A549 (cell line): ENCODE data around the gene CYB5RL. TPM values are rescaled to one million over a fixed set of nuclear protein-coding genes. Genes with fewer than 3 reads are reported as not detected.

Experiments used
- ATAC-seq, 2 experiments: fragments of 200-7000 bp in 1 of 2; fragments of >200 bp in 1 of 2; cut with Nextera tagmentation in 1 of 2; cut with Tn5 transposase in 1 of 2; 3 replicates each; pipeline versions ENCODE4 v1.8.0 to v1.9.1; 2018 to 2020; ENCODE audit warnings: mild to moderate bottlenecking in 1 of 2, moderate library complexity in 1 of 2
- CTCF ChIA-PET: fragments of 300-600 bp; sonication (Branson Sonifier 250); formaldehyde crosslinking; extraction: SDS; loops from one replicate; lab custom pipeline; 2021; ENCODE audit warnings: antibody characterized with exemption, inconsistent platforms; lab: Yijun Ruan, JAX
- POLR2A ChIA-PET: fragments of 350-600 bp; formaldehyde crosslinking; extraction: SDS; loops from one replicate; lab custom pipeline; 2021; ENCODE audit warnings: antibody characterized with exemption, inconsistent platforms; lab: Yijun Ruan, JAX
- DNase-seq, 2 experiments: peaks; one replicate each; pipeline versions ENCODE4 v3.0.0 to v3.0.0-alpha.2; 2011 to 2016; ENCODE audit warnings: low read depth in 1 of 2, low spot score in 1 of 2
- FAIRE-seq: peaks from 2 replicates; lab custom pipeline; 2011; peaks lifted over from hg19 to GRCh38; lab: Jason Lieb, UNC
- H3K27ac ChIP-seq, 2 experiments: fragments of >200 bp; sonication (Bioruptor Twin); formaldehyde crosslinking; 3 replicates each; pipeline ENCODE4 v1.5.1; 2016 to 2017
- H3K4me1 ChIP-seq: fragments of >200 bp; sonication (Bioruptor Twin); formaldehyde crosslinking; 3 replicates; pipeline ENCODE4 v1.6.1; 2016
- H3K4me2 ChIP-seq: fragments of >200 bp; sonication (Bioruptor Twin); formaldehyde crosslinking; 3 replicates; pipeline ENCODE4 v1.6.1; 2016
- H3K4me3 ChIP-seq: fragments of >200 bp; sonication (Bioruptor Twin); formaldehyde crosslinking; 3 replicates; pipeline ENCODE4 v1.5.1; 2016
- H3K9me3 ChIP-seq: fragments of >200 bp; sonication (Bioruptor Twin); formaldehyde crosslinking; 3 replicates; pipeline ENCODE4 v1.6.1; 2016
- BHLHE40 ChIP-seq: IDR thresholded peaks from 2 replicates; pipeline ENCODE4 v1.6.1; 2012; ENCODE audit warnings: low read depth, low read length, inconsistent platforms
- CEBPB ChIP-seq, 2 experiments: fragments of >200 bp in 1 of 2; sonication (Bioruptor Twin) in 1 of 2; formaldehyde crosslinking in 1 of 2; IDR thresholded peaks; 2 replicates each; pipeline ENCODE4 v1.6.1; 2012 to 2016
- E2F6 ChIP-seq: IDR thresholded peaks from 2 replicates; pipeline ENCODE4 v1.6.1; 2012; ENCODE audit warnings: low read depth, borderline replicate concordance
- ELK1 ChIP-seq: fragments of 150-350 bp; IDR thresholded peaks from 2 replicates; pipeline ENCODE4 v1.6.1; 2014; ENCODE audit warnings: low read depth, mild to moderate bottlenecking, low read length
- FOSL2 ChIP-seq, 2 experiments: fragments of 450-650 bp in 1 of 2; fragments of >200 bp in 1 of 2; sonication (Bioruptor Twin) in 1 of 2; formaldehyde crosslinking; IDR thresholded peaks; 2 replicates each; pipeline versions ENCODE4 v1.5.0 to v1.6.1; 2016 to 2020; ENCODE audit warnings: mild to moderate bottlenecking in 1 of 2, moderate library complexity in 1 of 2
- HDAC2 ChIP-seq: fragments of 200-600 bp; sonication (generic); IDR thresholded peaks from 2 replicates; pipeline ENCODE4 v1.6.1; 2016
- HES2 ChIP-seq: fragments of >200 bp; sonication (Bioruptor Twin); formaldehyde crosslinking; IDR thresholded peaks from 2 replicates; pipeline ENCODE4 v1.6.1; 2016
- HOXB13 ChIP-seq: fragments of 250-450 bp; sonication (Bioruptor Pico); IDR thresholded peaks from 2 replicates; pipeline ENCODE4 v1.5.0; 2020; ENCODE audit warnings: low read depth, mild to moderate bottlenecking, moderate library complexity
- HOXB5 ChIP-seq: fragments of 250-450 bp; sonication (Bioruptor Pico); IDR thresholded peaks from 2 replicates; pipeline ENCODE4 v1.5.0; 2020; ENCODE audit warnings: mild to moderate bottlenecking, moderate library complexity
- JUN ChIP-seq, 2 experiments: fragments of >200 bp; sonication (Bioruptor Twin); formaldehyde crosslinking; IDR thresholded peaks; 2 replicates in 1 of 2; 3 replicates in 1 of 2; pipeline ENCODE4 v1.6.1; 2016 to 2017
- KDM5A ChIP-seq: fragments of 200-600 bp; sonication (generic); IDR thresholded peaks from 2 replicates; pipeline ENCODE4 v1.6.1; 2016; ENCODE audit warnings: antibody characterized with exemption, mild to moderate bottlenecking
- MAX ChIP-seq: IDR thresholded peaks from 2 replicates; pipeline ENCODE4 v1.6.1; 2012
- NFE2L2 ChIP-seq: fragments of 150-350 bp; conservative IDR thresholded peaks from 2 replicates; pipeline ENCODE4 v1.6.1; 2014; ENCODE audit warnings: low read length
- NR3C1 ChIP-seq: fragments of >200 bp; sonication (Bioruptor Twin); formaldehyde crosslinking; IDR thresholded peaks from 3 replicates; pipeline ENCODE4 v1.6.1; 2017
- PBX3 ChIP-seq: IDR thresholded peaks from 2 replicates; pipeline ENCODE4 v1.6.1; 2012
- PHF8 ChIP-seq: fragments of 200-600 bp; sonication (generic); IDR thresholded peaks from 2 replicates; pipeline ENCODE4 v1.6.1; 2016; ENCODE audit warnings: low read depth, mild to moderate bottlenecking, antibody characterized with exemption, moderate library complexity, borderline replicate concordance
- POLR2A ChIP-seq: IDR thresholded peaks from 2 replicates; pipeline ENCODE4 v1.6.1; 2012; ENCODE audit warnings: mild to moderate bottlenecking, low read length
- POLR2AphosphoS2 ChIP-seq: conservative IDR thresholded peaks from 2 replicates; pipeline ENCODE4 v1.6.1; 2012; ENCODE audit warnings: low read length, improper control_type of control experiment, inconsistent platforms
- RAD21 ChIP-seq, 2 experiments: fragments of >200 bp in 1 of 2; sonication (Bioruptor Twin) in 1 of 2; formaldehyde crosslinking in 1 of 2; IDR thresholded peaks in 1 of 2; conservative IDR thresholded peaks in 1 of 2; 2 replicates in 1 of 2; 3 replicates in 1 of 2; pipeline ENCODE4 v1.6.1; 2012 to 2018; ENCODE audit warnings: inconsistent platforms in 1 of 2
- TFCP2L1 ChIP-seq: fragments of 250-450 bp; sonication (Bioruptor Pico); IDR thresholded peaks from 2 replicates; pipeline ENCODE4 v1.5.0; 2021; ENCODE audit warnings: mild to moderate bottlenecking
- ZFP36 ChIP-seq: fragments of 450-650 bp; IDR thresholded peaks from 2 replicates; pipeline ENCODE4 v1.6.1; 2014; ENCODE audit warnings: borderline replicate concordance; ENCODE audit not compliant: partially characterized antibody
- WGBS: methylation state at CpG from one replicate; pipeline ENCODE4 v1.1.6; 2017; ENCODE audit errors: missing lambda C conversion rate; 5-methylcytosine and 5-hydroxymethylcytosine counted together
- polyA minus RNA-seq: library from RNA; depleted of rRNA, polyadenylated mRNA; stranded (reverse); fragments of >200 nt; gene quantifications from 2 replicates; pipeline ENCODE4 v1.2.3, GENCODE V29; 2011; rRNA and poly(A)+ RNA removed
- polyA plus RNA-seq, 4 experiments: library from polyadenylated mRNA; depleted of rRNA in 3 of 4; stranded (reverse); fragments of >200 nt; fragmentation: RNase III in 1 of 4; extraction: RNeasy Plus Mini Kit Qiagen cat#74134 plus additional on column Dnase treatment in 1 of 4; gene quantifications; 2 replicates in 3 of 4; 3 replicates in 1 of 4; pipeline ENCODE4 v1.2.3, GENCODE V29; 2011 to 2017
- TF ChIP-seq, protein P1 (sequence below): fragments of 200-600 bp; sonication (generic); IDR thresholded peaks from 2 replicates; pipeline ENCODE4 v1.6.1; 2016; ENCODE audit warnings: antibody characterized with exemption, mild to moderate bottlenecking, moderate library complexity
- TF ChIP-seq, protein P2 (sequence below): fragments of >200 bp; sonication (Bioruptor Twin); formaldehyde crosslinking; IDR thresholded peaks from 3 replicates; pipeline ENCODE4 v1.6.1; 2016
- TF ChIP-seq, protein P3 (sequence below): fragments of 450-650 bp; IDR thresholded peaks from 2 replicates; pipeline ENCODE4 v1.6.1; 2014; ENCODE audit warnings: antibody characterized with exemption

CYB5RL gene, protein sequence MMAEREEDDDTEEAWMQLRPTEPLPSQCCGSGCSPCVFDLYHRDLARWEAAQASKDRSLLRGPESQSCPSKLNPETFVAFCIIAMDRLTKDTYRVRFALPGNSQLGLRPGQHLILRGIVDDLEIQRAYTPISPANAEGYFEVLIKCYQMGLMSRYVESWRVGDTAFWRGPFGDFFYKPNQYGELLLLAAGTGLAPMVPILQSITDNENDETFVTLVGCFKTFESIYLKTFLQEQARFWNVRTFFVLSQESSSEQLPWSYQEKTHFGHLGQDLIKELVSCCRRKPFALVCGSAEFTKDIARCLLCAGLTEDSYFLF
- 3.6 and 5.0 TPM in 2 replicates for polyA plus RNA-seq (2011; rRNA removed)
- 4.2 and 4.6 TPM in 2 replicates for polyA plus RNA-seq (2012; cell fraction: cytosol; rRNA removed)
- 7.7 and 8.4 TPM in 2 replicates for polyA plus RNA-seq (2012; cell fraction: nucleus; rRNA removed)
- 3.4 to 4.2 TPM (median 4.0 TPM) in 3 replicates for polyA plus RNA-seq (2017; fragmentation: RNase III; extraction: RNeasy Plus Mini Kit Qiagen cat#74134 plus additional on column Dnase treatment)
- 5.0 and 6.0 TPM in 2 replicates for polyA minus RNA-seq

- no peak for FAIRE-seq
Observed at GRCh38 chr1:54199765-54200518, at the start of gene CYB5RL, which contains the start of gene MRPL37. CYB5RL (minus strand) TSS chr1:54200030; CDS start chr1:54195616, 4,414 bp downstream. MRPL37 (plus strand) TSS chr1:54200167; CDS start chr1:54200244, 77 bp downstream.

GRCh38 chr1:54248966-54249365 is 49.1 kb upstream of the CYB5RL start:
- FAIRE-seq (no peak), ATAC-seq (no peak), DNase-seq (no peak)
- peaks cover 7% of the 10 kb centered on the region; the same call in 2 of the 3 replicates for H3K4me1 ChIP-seq
- H3K4me3 ChIP-seq: no peak overlapping the region
- no peaks in the 10 kb centered on the region for H3K9me3 ChIP-seq
- ChIA-PET POLR2A (no interaction called here), CTCF (interaction anchor here (1.7 kb wide), 1 partner anchor 22 kb away, joined by 4 read pairs; no protein-coding TSS in a partner anchor)
- no peak overlapping the region for H3K4me2 ChIP-seq
- WGBS: 92% methylated on average over 2 of the region's 4 CpGs
- no peak overlapping the region for H3K27ac ChIP-seq
- no peak for TF ChIP-seq HOXB5 (CRISPR knock-in tag)
- TF ChIP-seq E2F6: no peak
- TF ChIP-seq, protein P1, sequence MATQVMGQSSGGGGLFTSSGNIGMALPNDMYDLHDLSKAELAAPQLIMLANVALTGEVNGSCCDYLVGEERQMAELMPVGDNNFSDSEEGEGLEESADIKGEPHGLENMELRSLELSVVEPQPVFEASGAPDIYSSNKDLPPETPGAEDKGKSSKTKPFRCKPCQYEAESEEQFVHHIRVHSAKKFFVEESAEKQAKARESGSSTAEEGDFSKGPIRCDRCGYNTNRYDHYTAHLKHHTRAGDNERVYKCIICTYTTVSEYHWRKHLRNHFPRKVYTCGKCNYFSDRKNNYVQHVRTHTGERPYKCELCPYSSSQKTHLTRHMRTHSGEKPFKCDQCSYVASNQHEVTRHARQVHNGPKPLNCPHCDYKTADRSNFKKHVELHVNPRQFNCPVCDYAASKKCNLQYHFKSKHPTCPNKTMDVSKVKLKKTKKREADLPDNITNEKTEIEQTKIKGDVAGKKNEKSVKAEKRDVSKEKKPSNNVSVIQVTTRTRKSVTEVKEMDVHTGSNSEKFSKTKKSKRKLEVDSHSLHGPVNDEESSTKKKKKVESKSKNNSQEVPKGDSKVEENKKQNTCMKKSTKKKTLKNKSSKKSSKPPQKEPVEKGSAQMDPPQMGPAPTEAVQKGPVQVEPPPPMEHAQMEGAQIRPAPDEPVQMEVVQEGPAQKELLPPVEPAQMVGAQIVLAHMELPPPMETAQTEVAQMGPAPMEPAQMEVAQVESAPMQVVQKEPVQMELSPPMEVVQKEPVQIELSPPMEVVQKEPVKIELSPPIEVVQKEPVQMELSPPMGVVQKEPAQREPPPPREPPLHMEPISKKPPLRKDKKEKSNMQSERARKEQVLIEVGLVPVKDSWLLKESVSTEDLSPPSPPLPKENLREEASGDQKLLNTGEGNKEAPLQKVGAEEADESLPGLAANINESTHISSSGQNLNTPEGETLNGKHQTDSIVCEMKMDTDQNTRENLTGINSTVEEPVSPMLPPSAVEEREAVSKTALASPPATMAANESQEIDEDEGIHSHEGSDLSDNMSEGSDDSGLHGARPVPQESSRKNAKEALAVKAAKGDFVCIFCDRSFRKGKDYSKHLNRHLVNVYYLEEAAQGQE: no peak
- TF ChIP-seq POLR2AphosphoS2: no peak
- TF ChIP-seq ELK1: no peak
- no peak for TF ChIP-seq TFCP2L1 (CRISPR knock-in tag)
- TF ChIP-seq FOSL2 (IDR thresholded peaks at IDR 0.05): no peak
- TF ChIP-seq FOSL2 (CRISPR knock-in tag; IDR thresholded peaks at IDR 0.05): no peak
- TF ChIP-seq HES2: no peak
- no peak for TF ChIP-seq ZFP36
- no peak for TF ChIP-seq NFE2L2
- no peak for TF ChIP-seq POLR2A
- no peak for TF ChIP-seq CEBPB (IDR thresholded peaks at IDR 0.05)

More at GRCh38 chr1:54199765-54200518, at the start of gene CYB5RL, which contains the start of gene MRPL37:
- ChIA-PET POLR2A (interaction anchor here (1.0 to 1.4 kb wide), 4 partner anchors 79 to 289 kb away, joined by 3 to 5 read pairs (median 4); no protein-coding TSS in a partner anchor), CTCF (interaction anchor here (0.6 to 0.9 kb wide), 2 partner anchors 164 to 289 kb away, joined by 3 read pairs; no protein-coding TSS in a partner anchor)
- TF ChIP-seq PHF8: peak; percentile 68; the same call in 1 of the 2 replicates
- TF ChIP-seq HDAC2: no peak
- TF ChIP-seq, protein P2, sequence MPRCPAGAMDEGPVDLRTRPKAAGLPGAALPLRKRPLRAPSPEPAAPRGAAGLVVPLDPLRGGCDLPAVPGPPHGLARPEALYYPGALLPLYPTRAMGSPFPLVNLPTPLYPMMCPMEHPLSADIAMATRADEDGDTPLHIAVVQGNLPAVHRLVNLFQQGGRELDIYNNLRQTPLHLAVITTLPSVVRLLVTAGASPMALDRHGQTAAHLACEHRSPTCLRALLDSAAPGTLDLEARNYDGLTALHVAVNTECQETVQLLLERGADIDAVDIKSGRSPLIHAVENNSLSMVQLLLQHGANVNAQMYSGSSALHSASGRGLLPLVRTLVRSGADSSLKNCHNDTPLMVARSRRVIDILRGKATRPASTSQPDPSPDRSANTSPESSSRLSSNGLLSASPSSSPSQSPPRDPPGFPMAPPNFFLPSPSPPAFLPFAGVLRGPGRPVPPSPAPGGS: 0 out of 3 replicates have a peak, but pooled peaks have one; percentile 44
- 0 out of 2 replicates have a peak, but pooled peaks have one; percentile 34 for TF ChIP-seq POLR2A
- peak; percentile 86 for TF ChIP-seq BHLHE40
- peak; percentile 96 for TF ChIP-seq PBX3
- peak in 1 of 2 experiments; percentile 65; a peak in 1 of 5 replicates for TF ChIP-seq JUN (IDR thresholded peaks at IDR 0.05)
- TF ChIP-seq KDM5A: peak; percentile 91
- TF ChIP-seq RAD21 (conservative IDR thresholded peaks at IDR 0.05 in 1 of 2, IDR thresholded peaks at IDR 0.05 in 1 of 2): no peak
- TF ChIP-seq MAX: peak; percentile 20
- TF ChIP-seq NR3C1: no peak
- TF ChIP-seq, protein P3, sequence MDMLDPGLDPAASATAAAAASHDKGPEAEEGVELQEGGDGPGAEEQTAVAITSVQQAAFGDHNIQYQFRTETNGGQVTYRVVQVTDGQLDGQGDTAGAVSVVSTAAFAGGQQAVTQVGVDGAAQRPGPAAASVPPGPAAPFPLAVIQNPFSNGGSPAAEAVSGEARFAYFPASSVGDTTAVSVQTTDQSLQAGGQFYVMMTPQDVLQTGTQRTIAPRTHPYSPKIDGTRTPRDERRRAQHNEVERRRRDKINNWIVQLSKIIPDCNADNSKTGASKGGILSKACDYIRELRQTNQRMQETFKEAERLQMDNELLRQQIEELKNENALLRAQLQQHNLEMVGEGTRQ: peak; percentile 53
- no peak for TF ChIP-seq HOXB13 (CRISPR knock-in tag)
- Histone ChIP-seq H3K4me2 (peak within 1 kb of the TSS; percentile 99), H3K4me1 (peaks cover 15% of the 10 kb centered on the region), H3K9me3 (no peaks in the 10 kb centered on the region), H3K4me3 (peak within 1 kb of the TSS; percentile 81), H3K27ac (peak within 1 kb of the TSS; percentile 86 to 97)
- peak; percentile 95 to 96 for DNase-seq
- ATAC-seq: peak; percentile 99
- whole genome bisulfite sequencing: 7% methylated on average over 11 of the region's 51 CpGs
